K562 (cell line): ENCODE results near the gene ASPDH. TPM values are rescaled to one million over a fixed set of nuclear protein-coding genes. Genes with fewer than 3 reads are reported as not detected.

Experiments
- C11orf30 ChIP-seq: fragments of 450-650 bp; IDR thresholded peaks from 2 replicates; pipeline ENCODE4 v1.6.1; 2016; ENCODE audit warnings: low read depth, mild to moderate bottlenecking
- DEAF1 ChIP-seq: fragments of 450-650 bp; formaldehyde crosslinking; IDR thresholded peaks from 2 replicates; pipeline ENCODE4 v1.4.0; 2020; ENCODE audit warnings: mild to moderate bottlenecking, moderate library complexity
- DMBX1 ChIP-seq: fragments of 250-450 bp; sonication (Bioruptor Pico); IDR thresholded peaks from 2 replicates; pipeline ENCODE4 v1.8.0; 2022; ENCODE audit warnings: inconsistent platforms, mild to moderate bottlenecking, moderate library complexity, borderline replicate concordance
- KAT7 ChIP-seq: sonication (generic); formaldehyde crosslinking; IDR thresholded peaks from 2 replicates; pipeline ENCODE4 v1.8.0; 2022; ENCODE audit warnings: missing genetic modification reagents, mild to moderate bottlenecking, borderline replicate concordance
- KDM1A ChIP-seq, 2 experiments: fragments of 450-650 bp; IDR thresholded peaks; 2 replicates each; pipeline ENCODE4 v1.6.1; 2016; ENCODE audit warnings: mild to moderate bottlenecking in 2 of 2
- KLF6 ChIP-seq: fragments of 250-450 bp; sonication (Bioruptor Pico); IDR thresholded peaks from 2 replicates; pipeline ENCODE4 v1.4.0; 2020; ENCODE audit warnings: mild to moderate bottlenecking, moderate library complexity, borderline replicate concordance
- MEF2D ChIP-seq: conservative IDR thresholded peaks from 2 replicates; pipeline ENCODE4 v1.6.1; 2016; ENCODE audit warnings: low read depth, missing genetic modification characterization, missing compliant biosample characterization
- NR2C1 ChIP-seq, 2 experiments: fragments of 450-650 bp; IDR thresholded peaks; 2 replicates each; pipeline ENCODE4 v1.6.1; 2017; ENCODE audit warnings: mild to moderate bottlenecking in 2 of 2, antibody characterized with exemption in 1 of 2, inconsistent platforms in 1 of 2, missing compliant biosample characterization in 1 of 2, missing genetic modification characterization in 1 of 2
- NR2F6 ChIP-seq: fragments of 450-650 bp; formaldehyde crosslinking; IDR thresholded peaks from 2 replicates; pipeline ENCODE4 v1.4.0; 2020; ENCODE audit warnings: mild to moderate bottlenecking
- POLR2G ChIP-seq: fragments of 200-400 bp; formaldehyde crosslinking; IDR thresholded peaks from 2 replicates; pipeline ENCODE4 v1.6.1; 2017; ENCODE audit warnings: low read depth, mild to moderate bottlenecking, antibody characterized with exemption, low read length, moderate library complexity
- PPARD ChIP-seq: fragments of 250-450 bp; sonication (Bioruptor Pico); IDR thresholded peaks from 2 replicates; pipeline ENCODE4 v1.8.0; 2022; ENCODE audit warnings: inconsistent platforms, mild to moderate bottlenecking, moderate library complexity
- PYGO2 ChIP-seq: fragments of 450-650 bp; IDR thresholded peaks from 2 replicates; pipeline ENCODE4 v1.6.1; 2016; ENCODE audit warnings: mild to moderate bottlenecking, missing genetic modification characterization, moderate library complexity, missing compliant biosample characterization
- RBM17 ChIP-seq: fragments of 200-400 bp; formaldehyde crosslinking; IDR thresholded peaks from 2 replicates; pipeline ENCODE4 v1.6.1; 2017; ENCODE audit warnings: low read depth, mild to moderate bottlenecking, low read length, borderline replicate concordance
- RCOR1 ChIP-seq, 2 experiments: IDR thresholded peaks; 2 replicates each; pipeline ENCODE4 v1.6.1; 2012; ENCODE audit warnings: low read depth in 2 of 2, low read length in 2 of 2, borderline replicate concordance in 1 of 2, improper control_type of control experiment in 1 of 2
- SMARCA5 ChIP-seq: fragments of 450-650 bp; IDR thresholded peaks from 2 replicates; pipeline ENCODE4 v1.6.1; 2016
- SP2 ChIP-seq: IDR thresholded peaks from 2 replicates; pipeline ENCODE4 v1.6.1; 2011; ENCODE audit warnings: mild to moderate bottlenecking, low read depth, low read length, moderate library complexity; ENCODE audit not compliant: poor library complexity, severe bottlenecking; ENCODE audit errors: extremely low read depth
- SRF ChIP-seq, 2 experiments: fragments of 250-450, 450-650 bp in 1 of 2; sonication (Bioruptor Pico) in 1 of 2; sonication (generic) in 1 of 2; formaldehyde crosslinking; IDR thresholded peaks; 2 replicates each; pipeline versions ENCODE4 v1.5.0 to v1.5.1; 2020 to 2022; ENCODE audit warnings: mild to moderate bottlenecking in 1 of 2, missing genetic modification reagents in 1 of 2
- SRSF1 ChIP-seq: fragments of 200-400 bp; formaldehyde crosslinking; IDR thresholded peaks from 2 replicates; pipeline ENCODE4 v1.6.1; 2017; ENCODE audit warnings: mild to moderate bottlenecking, low read depth, low read length, moderate library complexity
- STAG1 ChIP-seq: sonication (generic); formaldehyde crosslinking; IDR thresholded peaks from 2 replicates; pipeline ENCODE4 v1.5.0; 2020; ENCODE audit warnings: missing genetic modification reagents, borderline replicate concordance
- TFAP4 ChIP-seq: sonication (generic); formaldehyde crosslinking; IDR thresholded peaks from 2 replicates; pipeline ENCODE4 v1.8.0; 2022; ENCODE audit warnings: missing genetic modification reagents, mild to moderate bottlenecking, moderate library complexity, borderline replicate concordance
- VEZF1 ChIP-seq: fragments of 200-800 bp; sonication (Bioruptor generic); IDR thresholded peaks from 2 replicates; pipeline ENCODE4 v1.6.1; 2017; ENCODE audit warnings: missing genetic modification characterization, missing compliant biosample characterization
- XRCC5 ChIP-seq: fragments of 200-400 bp; formaldehyde crosslinking; IDR thresholded peaks from 2 replicates; pipeline ENCODE4 v1.6.1; 2017; ENCODE audit warnings: low read depth, mild to moderate bottlenecking, low read length
- ZBTB17 ChIP-seq: fragments of 450-650 bp; formaldehyde crosslinking; IDR thresholded peaks from 2 replicates; pipeline ENCODE4 v1.4.0; 2020; ENCODE audit warnings: mild to moderate bottlenecking
- ZEB2 ChIP-seq: fragments of 450-650 bp; IDR thresholded peaks from 2 replicates; pipeline ENCODE4 v1.6.1; 2016
- ZNF239 ChIP-seq: fragments of 250-450 bp; sonication (Bioruptor Pico); IDR thresholded peaks from 2 replicates; pipeline ENCODE4 v1.4.0; 2020; ENCODE audit warnings: mild to moderate bottlenecking
- ZNF764 ChIP-seq: fragments of 250-450 bp; sonication (Bioruptor Pico); IDR thresholded peaks from 2 replicates; pipeline ENCODE4 v1.4.0; 2020; ENCODE audit warnings: low read depth, mild to moderate bottlenecking, moderate library complexity
- polyA plus RNA-seq, 8 experiments: library from polyadenylated mRNA; depleted of rRNA in 4 of 8; stranded (reverse) in 5 of 8; unstranded in 3 of 8; fragments of >200 nt; fragmentation: Nextera tagmentation in 2 of 8; fragmentation: Illumina TruSeq in 1 of 8; extraction: Ambion mirVana in 2 of 8; extraction: Trizol in 1 of 8; gene quantifications; 2 replicates each; pipeline versions ENCODE4 v1.2.1 to v1.2.3, GENCODE V29; 2011 to 2014; ENCODE audit warnings: inconsistent platforms in 1 of 8, missing spikeins in 1 of 8
- total RNA-seq, 7 experiments: library from RNA; depleted of rRNA in 6 of 7; stranded (reverse); fragments of >200 nt in 6 of 7; fragmentation: Illumina TruSeq in 2 of 7; extraction: Trizol in 2 of 7; gene quantifications; 2 replicates each; pipeline versions ENCODE4 v1.2.1 to v1.2.3, GENCODE V29; 2011 to 2021; ENCODE audit warnings: low replicate concordance in 1 of 7

The ASPDH gene
- total and polyA plus RNA-seq, 9 of the 15 experiments (the other 6 are each of a cell fraction or from before 2014, with no cell fraction given), result not detected

GRCh38 chr19:50537769-50538230 lies 24.1 kb upstream of the ASPDH start (continued):
- no peak for TF ChIP-seq ZNF239
- no peak for TF ChIP-seq KAT7 (CRISPR knock-in tag)
- TF ChIP-seq C11orf30, result no peak
- no peak for TF ChIP-seq PPARD (CRISPR knock-in tag)
- 0 out of 2 replicates have a peak, but pooled peaks have one; percentile 27 for TF ChIP-seq KLF6 (CRISPR knock-in tag)
- 0 out of 2 replicates have a peak, but pooled peaks have one; percentile 43 for TF ChIP-seq ZBTB17 (CRISPR knock-in tag)
- TF ChIP-seq ZNF764 (CRISPR knock-in tag), result no peak
- 0 out of 2 replicates have a peak, but pooled peaks have one; percentile 70 for TF ChIP-seq XRCC5
- peak in 1 of 2 experiments; percentile 86; a peak in 1 of 4 replicates for TF ChIP-seq SRF (CRISPR knock-in tag; IDR thresholded peaks at IDR 0.05)
- TF ChIP-seq DEAF1, result peak; percentile 80
- TF ChIP-seq RBM17, result no peak
- TF ChIP-seq POLR2G, result no peak
- no peak for TF ChIP-seq SP2
- peak; percentile 90 for TF ChIP-seq SMARCA5
- peak; percentile 97 for TF ChIP-seq NR2C1 (IDR thresholded peaks at IDR 0.05)
- peak; percentile 98 for TF ChIP-seq NR2C1 (tag; IDR thresholded peaks at IDR 0.05)
- no peak for TF ChIP-seq NR2F6 (CRISPR knock-in tag)
- peak; percentile 75 to 89 for TF ChIP-seq KDM1A (IDR thresholded peaks at IDR 0.05)
- TF ChIP-seq STAG1, result peak; percentile 57; the same call in 1 of the 2 replicates
- TF ChIP-seq RCOR1 (IDR thresholded peaks at IDR 0.05; ENCODE audit: borderline replicate concordance in 1 of 2, low read depth in 2 of 2, low read length in 2 of 2), result peak in 1 of 2 experiments; percentile 72; a peak in 2 of 4 replicates
- peak; percentile 19; the same call in 1 of the 2 replicates for TF ChIP-seq VEZF1 (CRISPR knock-in tag)
- TF ChIP-seq TFAP4, result peak; percentile 93
- 0 out of 2 replicates have a peak, but pooled peaks have one; percentile 44 for TF ChIP-seq PYGO2 (tag)
- no peak for TF ChIP-seq ZEB2
- TF ChIP-seq SRSF1, result no peak
- TF ChIP-seq DMBX1 (CRISPR knock-in tag), result peak; percentile 77; the same call in 1 of the 2 replicates
- TF ChIP-seq MEF2D (tag), result peak; percentile 66; the same call in 1 of the 2 replicates
